ENCODE measurements around the gene RAB8A. TPM values are rescaled to one million over a fixed set of nuclear protein-coding genes. Genes with fewer than 3 reads are reported as not detected.

Gene RAB8A
- total and polyA plus RNA-seq, 9 of the 15 experiments (the other 6 are each of a cell fraction or from before 2014, with no cell fraction given), result 11.2 to 102 (median 53.2) TPM

GRCh38 chr19:16078759-16079707 lies 32.7 kb upstream of the RAB8A start (continued):
- TF ChIP-seq PBX2 (CRISPR knock-in tag; IDR thresholded peaks at IDR 0.05; ENCODE audit: low read depth) (no peak), PBX2 (tag; conservative IDR thresholded peaks at IDR 0.05; ENCODE audit: low read depth) (peak; percentile 85), SIN3A (IDR thresholded peaks at IDR 0.05; ENCODE audit: borderline replicate concordance in 2 of 2, control insufficient read depth in 1 of 2, low read depth in 2 of 2, low read length in 2 of 2) (no peak), SRSF1 (IDR thresholded peaks at IDR 0.05; ENCODE audit: low read depth, low read length) (no peak), PREB (CRISPR knock-in tag; IDR thresholded peaks at IDR 0.05) (no peak), LARP7 (IDR thresholded peaks at IDR 0.05) (no peak), ZNF766 (CRISPR knock-in tag; conservative IDR thresholded peaks at IDR 0.05) (peak; percentile 93), TAL1 (IDR thresholded peaks at IDR 0.05) (peak; percentile 96), ZBTB33 (CRISPR knock-in tag; IDR thresholded peaks at IDR 0.05) (0 out of 2 replicates have a peak, but pooled peaks have one; percentile 31), ARNT (IDR thresholded peaks at IDR 0.05) (peak; percentile 80 to 87), POLR2B (IDR thresholded peaks at IDR 0.05; ENCODE audit: low read depth, partially characterized antibody) (peak; percentile 43), USF2 (CRISPR knock-in tag; IDR thresholded peaks at IDR 0.05) (no peak), SMARCA4 (IDR thresholded peaks at IDR 0.05) (peak; percentile 96), E2F8 (IDR thresholded peaks at IDR 0.05; ENCODE audit: low read depth, partially characterized antibody) (peak; percentile 28), KAT8 (IDR thresholded peaks at IDR 0.05; ENCODE audit: low read depth) (no peak), ZNF785 (CRISPR knock-in tag; IDR thresholded peaks at IDR 0.05) (no peak), HDAC6 (IDR thresholded peaks at IDR 0.05; ENCODE audit: low read depth, low read length) (no peak)
